Keratinocyte (primary cell): ENCODE results near the gene TTC39B. TPM values are rescaled to one million over a fixed set of nuclear protein-coding genes. Genes with fewer than 3 reads are reported as not detected.

Source experiments
- DNase-seq: peaks from one replicate; pipeline ENCODE4 v3.0.0-alpha.2; 2011; ENCODE audit warnings: low read depth, missing footprints, low spot score
- FAIRE-seq: peaks from 2 replicates; lab custom pipeline; 2011; peaks lifted over from hg19 to GRCh38; lab: Jason Lieb, UNC
- H2AFZ ChIP-seq: 2 replicates; pipeline ENCODE4 v1.6.0; 2012; ENCODE audit warnings: low read length, control low read depth, inconsistent platforms; ENCODE audit not compliant: control insufficient read depth
- H3K27ac ChIP-seq: 2 replicates; pipeline ENCODE4 v1.5.1; 2011; ENCODE audit warnings: low read length; ENCODE audit not compliant: control insufficient read depth, insufficient read depth
- H3K27me3 ChIP-seq: 3 replicates; pipeline ENCODE4 v1.6.0; 2011; ENCODE audit warnings: low read length; ENCODE audit not compliant: control insufficient read depth, insufficient read depth; ENCODE audit errors: extremely low read depth
- H3K36me3 ChIP-seq, 2 experiments: 2 replicates in 1 of 2; 3 replicates in 1 of 2; pipeline ENCODE4 v1.5.1; 2011; ENCODE audit warnings: low read length in 2 of 2, mild to moderate bottlenecking in 1 of 2; ENCODE audit not compliant: control insufficient read depth in 2 of 2, insufficient read depth in 2 of 2; ENCODE audit errors: extremely low read depth in 1 of 2
- H3K4me1 ChIP-seq: 3 replicates; pipeline ENCODE4 v1.5.1; 2011; ENCODE audit warnings: low read length; ENCODE audit not compliant: control insufficient read depth, insufficient read depth; ENCODE audit errors: extremely low read depth
- H3K4me2 ChIP-seq: 3 replicates; pipeline ENCODE4 v1.6.0; 2011; ENCODE audit warnings: low read depth, low read length; ENCODE audit not compliant: control insufficient read depth, insufficient read depth; ENCODE audit errors: extremely low read depth
- H3K4me3 ChIP-seq, 3 experiments: fragments of 200-600 bp in 1 of 3; sonication (generic) in 1 of 3; 2 replicates in 2 of 3; 3 replicates in 1 of 3; pipeline ENCODE4 v1.5.1; 2011 to 2016; ENCODE audit warnings: low read length in 3 of 3, mild to moderate bottlenecking in 3 of 3, control low read depth in 2 of 3, inconsistent platforms in 1 of 3, low read depth in 1 of 3, mixed read lengths in 1 of 3, mixed run types in 1 of 3, moderate library complexity in 1 of 3; ENCODE audit not compliant: control insufficient read depth in 2 of 3, insufficient read depth in 2 of 3; ENCODE audit errors: extremely low read depth in 1 of 3
- H3K79me2 ChIP-seq: 2 replicates; pipeline ENCODE4 v1.6.0; 2012; ENCODE audit warnings: low read length; ENCODE audit not compliant: control insufficient read depth, insufficient read depth
- H3K9ac ChIP-seq: 3 replicates; pipeline ENCODE4 v1.6.0; 2011; ENCODE audit warnings: low read length; ENCODE audit not compliant: control insufficient read depth, insufficient read depth; ENCODE audit errors: extremely low read depth
- H3K9me1 ChIP-seq: 3 replicates; pipeline ENCODE4 v1.6.0; 2011; ENCODE audit warnings: low read length; ENCODE audit not compliant: control insufficient read depth, insufficient read depth; ENCODE audit errors: extremely low read depth
- H3K9me3 ChIP-seq: 2 replicates; pipeline ENCODE4 v1.5.1; 2012; ENCODE audit warnings: low read depth, low read length; ENCODE audit not compliant: control insufficient read depth
- H4K20me1 ChIP-seq: 3 replicates; pipeline ENCODE4 v1.6.0; 2011; ENCODE audit warnings: low read length; ENCODE audit not compliant: control insufficient read depth, insufficient read depth; ENCODE audit errors: extremely low read depth
- EZH2 ChIP-seq: IDR thresholded peaks from one replicate; pipeline ENCODE4 v1.6.1; 2012; ENCODE audit warnings: inconsistent platforms, mild to moderate bottlenecking, low read length, moderate library complexity
- dilution Hi-C: fragments of 300-500 bp; cut with MboI; formaldehyde crosslinking; loops from one replicate; pipeline ENCODE4 v1.7.0; 2020; ENCODE audit warnings: low sequenced_read_pairs; ENCODE audit not compliant: extremely low pct_ligation_motif_present
- polyA plus RNA-seq, 5 experiments: library from polyadenylated mRNA; depleted of rRNA in 3 of 5; stranded (reverse) in 3 of 5; stranded (forward) in 1 of 5; unstranded in 1 of 5; fragments of >200 nt; gene quantifications; 1 replicate in 1 of 5; 2 replicates in 3 of 5; 3 replicates in 1 of 5; pipeline versions ENCODE4 v1.2.1 to v1.2.3, GENCODE V29; 2011 to 2012; ENCODE audit warnings: missing spikeins in 2 of 5, low read depth in 1 of 5, low replicate concordance in 1 of 5
- TF ChIP-seq, protein P1 (sequence below), 3 experiments: IDR thresholded peaks in 1 of 3; conservative IDR thresholded peaks in 1 of 3; optimal IDR thresholded peaks in 1 of 3; 2 replicates in 2 of 3; 3 replicates in 1 of 3; pipeline versions ENCODE3 to v1.5.1; 2011; ENCODE audit warnings: low read length in 3 of 3, mild to moderate bottlenecking in 3 of 3, moderate library complexity in 2 of 3, control low read depth in 1 of 3, inconsistent platforms in 1 of 3; ENCODE audit not compliant: insufficient read depth in 2 of 3; ENCODE audit errors: extremely low read depth in 1 of 3

The TTC39B gene
- polyA plus RNA-seq, 1 donor (not counting 4 experiments of a cell fraction or from before 2014, with no cell fraction given) = 9.7 TPM

DNA sequence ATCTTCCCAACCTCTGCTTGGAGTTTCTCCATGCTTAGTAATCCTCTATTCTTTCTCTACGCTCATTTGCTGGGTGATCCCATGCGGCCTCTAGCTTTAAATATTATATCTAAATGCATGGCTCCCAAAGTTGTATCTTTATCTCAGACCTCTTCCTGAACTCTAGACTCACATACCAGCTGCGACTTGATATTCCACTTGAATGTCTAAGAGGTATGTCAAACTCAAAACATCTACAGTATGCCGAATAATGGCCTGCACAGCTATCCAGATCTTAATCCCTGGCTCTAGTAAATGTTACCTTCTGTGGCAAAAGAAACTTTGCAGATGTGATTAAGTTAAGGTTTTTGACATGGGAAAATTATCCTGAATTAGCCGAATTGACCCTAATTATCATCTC lies 179.2 kb downstream of the TTC39B start:
- Histone ChIP-seq H2AFZ (no peak overlapping the region), H3K9me1 (no peaks in the 10 kb centered on the region), H3K36me3 (no peaks in the 10 kb centered on the region), H3K27ac (no peak overlapping the region), H3K4me3 (no peak overlapping the region), H3K4me1 (no peaks in the 10 kb centered on the region), H4K20me1 (no peaks in the 10 kb centered on the region), H3K27me3 (no peaks in the 10 kb centered on the region), H3K9me3 (no peaks in the 10 kb centered on the region), H3K9ac (no peak overlapping the region), H3K4me2 (no peak overlapping the region), H3K79me2 (no peaks in the 10 kb centered on the region)
- dilution Hi-C loops = no loop called here
- TF ChIP-seq, protein P1, sequence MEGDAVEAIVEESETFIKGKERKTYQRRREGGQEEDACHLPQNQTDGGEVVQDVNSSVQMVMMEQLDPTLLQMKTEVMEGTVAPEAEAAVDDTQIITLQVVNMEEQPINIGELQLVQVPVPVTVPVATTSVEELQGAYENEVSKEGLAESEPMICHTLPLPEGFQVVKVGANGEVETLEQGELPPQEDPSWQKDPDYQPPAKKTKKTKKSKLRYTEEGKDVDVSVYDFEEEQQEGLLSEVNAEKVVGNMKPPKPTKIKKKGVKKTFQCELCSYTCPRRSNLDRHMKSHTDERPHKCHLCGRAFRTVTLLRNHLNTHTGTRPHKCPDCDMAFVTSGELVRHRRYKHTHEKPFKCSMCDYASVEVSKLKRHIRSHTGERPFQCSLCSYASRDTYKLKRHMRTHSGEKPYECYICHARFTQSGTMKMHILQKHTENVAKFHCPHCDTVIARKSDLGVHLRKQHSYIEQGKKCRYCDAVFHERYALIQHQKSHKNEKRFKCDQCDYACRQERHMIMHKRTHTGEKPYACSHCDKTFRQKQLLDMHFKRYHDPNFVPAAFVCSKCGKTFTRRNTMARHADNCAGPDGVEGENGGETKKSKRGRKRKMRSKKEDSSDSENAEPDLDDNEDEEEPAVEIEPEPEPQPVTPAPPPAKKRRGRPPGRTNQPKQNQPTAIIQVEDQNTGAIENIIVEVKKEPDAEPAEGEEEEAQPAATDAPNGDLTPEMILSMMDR (optimal IDR thresholded peaks at IDR 0.05 in 1 of 3, IDR thresholded peaks at IDR 0.05 in 1 of 3, conservative IDR thresholded peaks at IDR 0.05 in 1 of 3; ENCODE audit: extremely low read depth in 1 of 3, insufficient read depth in 2 of 3, low read length in 3 of 3) = no peak
- TF ChIP-seq EZH2 = no peak
- FAIRE-seq = no peak
- no peak for DNase-seq

DNA sequence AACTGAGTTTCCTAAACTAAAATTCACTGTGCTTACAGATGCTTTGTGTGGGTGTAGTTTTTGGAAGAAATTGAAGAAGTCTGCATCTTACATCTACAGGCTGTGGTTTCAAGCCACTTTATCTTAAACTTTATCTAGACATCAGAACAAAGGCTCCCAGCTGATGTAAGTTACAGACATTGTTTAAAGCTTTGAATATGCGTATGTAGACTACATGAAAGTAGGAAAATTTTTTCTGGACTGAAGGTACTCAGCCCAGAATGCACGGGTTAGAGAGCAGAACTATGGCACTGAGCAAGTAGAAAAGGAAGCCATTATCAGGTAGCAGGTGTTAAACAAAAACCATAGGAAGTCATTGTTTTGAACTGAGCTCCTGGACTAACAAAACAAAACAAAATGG lies 185.4 kb downstream of the TTC39B start:
- Histone ChIP-seq H4K20me1 (no peaks in the 10 kb centered on the region), H3K9me1 (no peaks in the 10 kb centered on the region), H3K27me3 (no peaks in the 10 kb centered on the region), H3K9me3 (no peaks in the 10 kb centered on the region), H3K4me1 (no peaks in the 10 kb centered on the region), H3K4me2 (no peak overlapping the region), H3K79me2 (no peaks in the 10 kb centered on the region), H3K27ac (no peak overlapping the region), H3K36me3 (no peaks in the 10 kb centered on the region), H2AFZ (no peak overlapping the region), H3K9ac (no peak overlapping the region), H3K4me3 (no peak overlapping the region)
- no peak for TF ChIP-seq EZH2
- FAIRE-seq = no peak
- no peak for DNase-seq
- dilution Hi-C loops = no loop called here

DNA sequence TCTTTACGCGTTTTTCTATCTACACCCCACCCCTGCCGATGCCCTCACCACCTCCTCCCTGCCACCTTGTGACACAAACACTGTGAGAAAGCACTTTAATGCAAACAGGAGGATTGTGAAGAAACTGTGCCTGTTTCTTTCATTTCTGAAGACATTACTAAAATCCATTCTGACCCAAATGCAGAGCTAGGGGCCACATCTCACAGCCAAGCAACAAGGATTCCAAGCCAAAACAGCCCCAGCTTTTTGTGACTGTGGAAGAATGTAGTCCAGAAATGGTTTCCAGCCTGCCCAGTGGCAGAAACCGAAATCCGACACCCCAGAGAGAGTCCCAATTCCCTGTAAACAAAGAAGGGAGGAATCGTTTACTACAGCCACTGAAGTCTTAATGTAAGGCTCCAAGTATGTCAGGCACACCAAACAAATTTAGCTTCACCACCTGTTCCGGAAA lies 190.9 kb downstream of the TTC39B start:
- no peaks in the 10 kb centered on the region for H4K20me1 ChIP-seq
- no peak overlapping the region for H2AFZ ChIP-seq
- H3K9ac ChIP-seq = no peak overlapping the region
- no peak for TF ChIP-seq EZH2
- TF ChIP-seq, protein P1 (optimal IDR thresholded peaks at IDR 0.05 in 1 of 3, IDR thresholded peaks at IDR 0.05 in 1 of 3, conservative IDR thresholded peaks at IDR 0.05 in 1 of 3; ENCODE audit: extremely low read depth in 1 of 3, insufficient read depth in 2 of 3, low read length in 3 of 3) = no peak
- FAIRE-seq (no peak), DNase-seq (no peak)
- no peaks in the 10 kb centered on the region for H3K36me3 ChIP-seq
- H3K79me2 ChIP-seq = no peaks in the 10 kb centered on the region
- no peak overlapping the region for H3K4me2 ChIP-seq
- no peaks in the 10 kb centered on the region for H3K4me1 ChIP-seq
- H3K27ac ChIP-seq = no peak overlapping the region
- H3K27me3 ChIP-seq = no peaks in the 10 kb centered on the region
- no peak overlapping the region for H3K4me3 ChIP-seq
- dilution Hi-C loops = no loop called here
- H3K9me1 ChIP-seq = no peaks in the 10 kb centered on the region
- H3K9me3 ChIP-seq = no peaks in the 10 kb centered on the region
